Ecto neural progenitor cell (in vitro differentiated cells): ENCODE results near the gene MARCHF7.
"Not testable (repeated sequence)": the region's sequence is repeated elsewhere in the genome, so short reads cannot be mapped to it uniquely, and the experiment has no call there.

Experiments
- DNase-seq: peaks from one replicate; pipeline ENCODE4 v3.0.0-alpha.2; 2018; ENCODE audit warnings: low spot score

MARCHF7 gene

GRCh38 chr2:159712143-159712928 lies at the start of gene MARCHF7:
TSS of gene MARCHF7 (plus strand) at chr2:159712506. CDS start at chr2:159729023, 16,517 bp downstream.
- DNase-seq = peak; percentile 99

- DNase-seq = not testable (repeated sequence)
These were observed 44.9 kb upstream of the MARCHF7 start for GRCh38 chr2:159667423-159667822.

- DNase-seq = no peak
These were observed 41.3 kb upstream of the MARCHF7 start for GRCh38 chr2:159671047-159671446.

- no peak for DNase-seq
These were observed 34.7 kb upstream of the MARCHF7 start for GRCh38 chr2:159677654-159678053.

GRCh38 chr2:159680692-159681091 lies 31.6 kb upstream of the MARCHF7 start:
- no peak for DNase-seq

GRCh38 chr2:159683817-159684216 lies 28.5 kb upstream of the MARCHF7 start:
- no peak for DNase-seq

GRCh38 chr2:159684796-159685195 lies 27.5 kb upstream of the MARCHF7 start:
- no peak for DNase-seq

GRCh38 chr2:159694500-159695040 lies 17.7 kb upstream of the MARCHF7 start:
- no peak for DNase-seq

GRCh38 chr2:159695795-159696448 lies 16.4 kb upstream of the MARCHF7 start:
- DNase-seq = no peak

GRCh38 chr2:159703491-159703890 lies 8.8 kb upstream of the MARCHF7 start:
- no peak for DNase-seq

GRCh38 chr2:159706385-159706980 lies 5.8 kb upstream of the MARCHF7 start:
- no peak for DNase-seq

- no peak for DNase-seq
These were observed 4.1 kb upstream of the MARCHF7 start for GRCh38 chr2:159708066-159708760.

GRCh38 chr2:159710601-159711180 lies 1.6 kb upstream of the MARCHF7 start:
- no peak for DNase-seq

- no peak for DNase-seq
These were observed 654 bp upstream of the MARCHF7 start for GRCh38 chr2:159711562-159712142.

- no peak for DNase-seq
These were observed 669 bp downstream of the MARCHF7 start for GRCh38 chr2:159712929-159713420.

- DNase-seq = no peak
These were observed 1.4 kb downstream of the MARCHF7 start for GRCh38 chr2:159713631-159714246.

- no peak for DNase-seq
These were observed 2.1 kb downstream of the MARCHF7 start for GRCh38 chr2:159714247-159714930.

GRCh38 chr2:159715451-159715850 lies 3.1 kb downstream of the MARCHF7 start:
- no peak for DNase-seq

- not testable (repeated sequence) for DNase-seq
These were observed 4.1 kb downstream of the MARCHF7 start for GRCh38 chr2:159716409-159716808.

GRCh38 chr2:159716857-159717256 lies 4.6 kb downstream of the MARCHF7 start:
- DNase-seq = no peak
